ENCODE results near the gene LCE3E.

DNA sequence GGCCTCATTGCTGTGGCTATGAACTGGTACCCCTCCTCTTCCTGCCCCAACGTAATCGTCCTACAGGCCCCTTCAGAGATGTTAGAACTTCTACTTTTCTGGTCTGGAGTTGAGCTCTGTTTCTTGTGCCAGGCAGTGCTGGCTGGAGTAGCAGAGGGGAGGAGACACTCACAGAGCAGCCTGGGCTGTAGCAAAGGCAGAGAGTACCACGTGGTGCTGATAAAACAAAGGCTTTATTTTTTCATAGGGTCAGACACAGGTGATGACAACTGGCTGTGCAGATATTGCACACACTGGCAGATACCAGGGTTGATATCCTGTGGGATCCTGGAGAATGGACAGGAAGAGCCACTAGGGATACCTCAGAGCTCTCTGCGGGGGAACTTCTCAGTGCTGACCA is 29.1 kb downstream of the LCE3E start:
- no peak for TF ChIP-seq EZH2 (IDR thresholded peaks at IDR 0.05; ENCODE audit: borderline replicate concordance, low read depth, low read length, severe bottlenecking)
- no peak for TF ChIP-seq CTCF (IDR thresholded peaks at IDR 0.05; ENCODE audit: borderline replicate concordance, extremely low read depth, low read length, poor library complexity, severe bottlenecking)

Data from DND-41 (cell line).